ENCODE results near the gene RGPD4.

- TF ChIP-seq ZNF274 (IDR thresholded peaks at IDR 0.05; ENCODE audit: low read depth, low read length) = no peak
- TF ChIP-seq YY1 (IDR thresholded peaks at IDR 0.05; ENCODE audit: insufficient read depth, insufficient read length) = no peak
Observed at GRCh38 chr2:107822302-107822701, 4.4 kb upstream of the RGPD4 start.
